Stimulated activated effector memory CD8-positive, alpha-beta T cell treated with anti-CD3 and anti-CD28 coated beads, Interleukin-12 subunit alpha, Interleukin-12 subunit beta, amount 100 ng/mL, for 72 hours (primary cell): ENCODE results near the gene MACROD2.

Experiments used
- ATAC-seq: fragments of 150-1000 bp; cut with Tn5 transposase; 2 replicates; pipeline ENCODE4 v1.10.0; 2021
- DNase-seq, 2 donors: peaks; one replicate each; pipeline ENCODE4 v3.0.0; 2021 to 2022; ENCODE audit warnings: low spot score in 2 of 2
- H3K27ac Mint-ChIP-seq: one replicate; pipeline ENCODE4 v1.8.0; 2022; ENCODE audit warnings: mild to moderate bottlenecking, mixed read lengths
- H3K36me3 Mint-ChIP-seq: one replicate; pipeline ENCODE4 v1.8.0; 2022; ENCODE audit warnings: mild to moderate bottlenecking, mixed read lengths
- H3K4me1 Mint-ChIP-seq: one replicate; pipeline ENCODE4 v1.8.0; 2022; ENCODE audit warnings: mixed read lengths
- H3K4me3 Mint-ChIP-seq: one replicate; pipeline ENCODE4 v1.8.0; 2022; ENCODE audit warnings: mild to moderate bottlenecking, mixed read lengths
- H3K9me3 Mint-ChIP-seq: one replicate; pipeline ENCODE4 v1.8.0; 2022; ENCODE audit warnings: mixed read lengths

Gene MACROD2

DNA sequence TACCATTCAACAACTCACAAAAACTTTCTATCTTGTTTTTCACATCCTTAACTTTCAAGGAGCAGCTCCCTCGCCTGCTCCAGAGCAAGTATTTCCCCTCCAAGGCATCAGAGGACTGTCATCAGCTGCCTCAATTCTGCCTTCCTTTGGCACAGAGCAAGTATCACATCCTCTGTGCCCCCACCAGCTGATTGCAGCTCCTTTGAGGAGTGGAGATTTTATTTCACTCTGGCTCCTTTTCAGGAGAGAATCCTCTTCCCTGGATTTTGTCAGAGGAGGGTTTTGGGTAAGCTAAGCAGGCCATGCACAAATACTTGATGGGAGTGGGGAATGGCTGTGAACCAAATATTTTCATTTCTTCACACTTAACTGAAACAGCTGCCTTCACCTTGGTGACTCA is 952.6 kb downstream of the MACROD2 start:
- Mint-ChIP-seq H3K27ac (no peak overlapping the region), H3K9me3 (peaks cover 7% of the 10 kb centered on the region), H3K4me3 (no peak overlapping the region), H3K4me1 (no peaks in the 10 kb centered on the region), H3K36me3 (no peaks in the 10 kb centered on the region)
- DNase-seq (no peak), ATAC-seq (no peak)

DNA sequence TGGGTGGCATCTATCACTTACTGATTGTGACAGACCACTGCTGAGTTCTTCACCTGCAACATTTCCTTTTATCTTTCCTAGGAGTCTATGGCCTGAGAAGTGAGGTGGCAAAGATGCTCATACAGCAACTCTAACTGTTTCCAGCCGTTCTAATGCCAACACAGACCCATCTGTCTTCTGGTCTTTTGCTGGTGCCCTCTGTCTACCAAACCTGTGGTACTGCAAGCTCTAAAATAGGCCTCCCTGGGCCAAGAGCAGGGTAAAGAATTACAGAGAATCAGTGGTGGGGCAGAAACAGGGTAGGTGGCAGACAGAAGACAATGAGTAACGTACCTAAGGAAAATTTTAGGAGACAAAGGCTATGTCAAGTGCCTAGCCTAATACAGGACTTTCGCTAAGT is 953.1 kb downstream of the MACROD2 start:
- no peak for DNase-seq
- Mint-ChIP-seq H3K27ac (no peak overlapping the region), H3K4me1 (no peaks in the 10 kb centered on the region), H3K36me3 (no peaks in the 10 kb centered on the region), H3K9me3 (peaks cover 7% of the 10 kb centered on the region), H3K4me3 (no peak overlapping the region)
- no peak for ATAC-seq

DNA sequence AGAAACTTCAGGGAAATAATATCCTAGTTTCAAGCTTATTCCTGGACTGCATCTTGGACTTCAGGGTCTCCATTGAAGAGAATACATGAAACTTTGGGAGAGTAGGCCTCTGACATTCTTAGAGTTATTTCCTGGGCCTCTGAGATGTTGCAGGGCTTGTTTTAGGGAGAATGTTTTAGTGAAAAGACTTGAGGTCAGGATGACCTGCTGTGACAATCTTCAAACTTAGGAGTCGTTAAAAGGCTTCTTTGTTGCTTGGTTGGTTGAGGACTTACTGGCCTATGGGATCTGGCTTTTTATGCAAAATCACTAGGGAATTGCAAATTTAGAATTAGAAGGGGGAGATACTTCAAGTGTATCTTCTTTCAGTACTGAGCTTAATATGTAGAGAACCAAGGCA is 955.3 kb downstream of the MACROD2 start:
- no peaks in the 10 kb centered on the region for H3K4me1 Mint-ChIP-seq
- ATAC-seq (no peak), DNase-seq (no peak)
- H3K27ac Mint-ChIP-seq, result no peak overlapping the region
- H3K36me3 Mint-ChIP-seq, result no peaks in the 10 kb centered on the region
- no peak overlapping the region for H3K4me3 Mint-ChIP-seq
- peaks cover 6% of the 10 kb centered on the region for H3K9me3 Mint-ChIP-seq

DNA sequence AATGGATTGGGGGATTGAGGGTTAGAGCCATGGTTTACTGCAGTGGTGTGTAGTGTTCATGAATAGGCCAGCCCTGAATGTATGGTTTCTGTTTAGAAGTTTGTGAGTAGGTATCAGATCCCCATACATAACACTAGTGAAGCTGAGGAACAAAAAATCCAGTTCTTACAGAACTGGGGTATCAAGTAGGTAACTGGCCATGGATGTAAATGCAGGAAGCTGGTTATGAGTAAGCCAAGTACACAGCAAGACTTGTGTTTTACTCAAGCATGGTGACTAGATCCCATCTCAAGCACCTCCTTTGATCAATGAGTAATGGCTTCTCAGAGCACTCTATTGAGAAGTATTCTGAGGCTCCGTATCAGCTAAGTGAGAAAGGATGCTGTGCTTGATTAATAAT is 955.8 kb downstream of the MACROD2 start:
- Mint-ChIP-seq H3K36me3 (no peaks in the 10 kb centered on the region), H3K27ac (no peak overlapping the region), H3K9me3 (peaks cover 6% of the 10 kb centered on the region), H3K4me1 (no peaks in the 10 kb centered on the region), H3K4me3 (no peak overlapping the region)
- DNase-seq, result no peak
- ATAC-seq, result no peak

DNA sequence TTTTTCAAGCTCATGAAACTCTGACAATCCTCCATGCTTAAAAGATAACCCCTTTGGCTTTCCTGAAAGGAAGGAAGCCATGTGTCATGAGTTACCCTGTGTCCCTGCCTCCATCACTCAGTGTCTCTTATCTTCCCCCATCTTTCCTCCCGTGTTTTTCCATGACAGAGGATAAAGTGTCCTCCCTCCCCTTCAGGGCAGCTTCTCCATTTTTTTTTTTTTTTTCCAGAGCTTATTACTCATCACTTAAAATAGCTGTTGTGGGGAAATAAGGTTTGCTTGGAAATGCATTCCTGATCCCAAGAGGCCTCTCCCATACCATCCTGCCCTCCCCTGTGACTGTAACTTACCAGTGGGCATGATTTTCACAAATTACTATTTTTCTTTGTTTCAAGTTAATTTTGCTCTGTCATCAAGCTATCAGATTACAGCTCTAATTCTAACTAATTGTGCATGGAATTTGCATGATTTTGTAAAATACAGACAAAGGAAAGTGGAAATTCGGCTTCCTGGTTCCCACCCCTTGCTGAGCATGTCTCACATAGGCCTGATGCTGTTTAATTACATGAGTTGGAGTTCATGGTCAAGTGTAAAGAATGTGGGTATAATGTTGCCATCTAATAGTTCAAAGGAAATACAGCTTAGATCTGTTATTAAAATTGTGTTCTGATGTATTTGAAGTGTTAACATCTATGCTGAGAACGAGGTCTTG is 956.5 kb downstream of the MACROD2 start:
- ATAC-seq, result no peak
- Mint-ChIP-seq H3K36me3 (no peaks in the 10 kb centered on the region), H3K4me1 (no peaks in the 10 kb centered on the region), H3K27ac (no peak overlapping the region), H3K4me3 (no peak overlapping the region), H3K9me3 (peaks cover 6% of the 10 kb centered on the region)
- DNase-seq, result no peak

DNA sequence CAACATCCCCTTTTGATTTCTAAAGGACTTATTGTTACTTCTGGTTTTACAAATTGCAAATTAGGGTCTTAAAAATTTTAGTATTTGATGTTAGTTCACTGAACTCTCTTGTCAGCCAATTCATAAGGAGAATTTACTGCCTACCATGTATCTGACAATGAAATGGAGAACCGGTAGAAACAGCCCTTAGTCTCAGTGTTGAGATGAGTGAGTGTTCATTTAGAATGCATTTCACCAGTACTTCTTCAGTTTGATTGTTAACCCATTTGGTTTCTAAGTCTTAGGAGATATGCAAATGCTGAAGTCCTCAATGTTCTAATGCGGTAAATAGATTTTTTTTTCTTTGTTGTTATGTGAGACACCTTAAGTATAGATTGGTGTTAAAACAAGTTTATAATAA is 958.4 kb downstream of the MACROD2 start:
- DNase-seq (no peak), ATAC-seq (no peak)
- H3K4me3 Mint-ChIP-seq, result no peak overlapping the region
- no peaks in the 10 kb centered on the region for H3K36me3 Mint-ChIP-seq
- H3K4me1 Mint-ChIP-seq, result no peaks in the 10 kb centered on the region
- peaks cover 11% of the 10 kb centered on the region for H3K9me3 Mint-ChIP-seq
- H3K27ac Mint-ChIP-seq, result no peak overlapping the region

DNA sequence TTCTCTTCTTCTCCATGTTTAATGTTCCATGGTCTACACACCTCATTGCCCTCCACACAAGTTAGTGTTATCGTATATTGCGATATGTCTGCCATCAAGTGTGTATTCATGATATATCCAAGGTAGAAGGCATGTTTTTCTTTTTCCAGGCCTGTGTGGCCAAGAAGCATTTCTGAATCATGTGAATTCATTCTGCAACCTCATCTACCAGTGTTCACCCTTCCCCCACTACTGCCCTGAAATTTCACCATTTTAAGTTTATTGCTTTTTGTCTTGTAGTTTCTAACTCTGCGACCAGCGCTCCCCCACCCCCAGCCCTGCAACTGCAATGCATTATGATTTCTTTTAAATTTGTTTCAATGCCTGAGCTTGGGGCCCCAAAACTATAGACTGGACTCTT is 960.1 kb downstream of the MACROD2 start:
- DNase-seq (no peak), ATAC-seq (no peak)
- Mint-ChIP-seq H3K9me3 (peaks cover 17% of the 10 kb centered on the region), H3K36me3 (no peaks in the 10 kb centered on the region), H3K4me3 (no peak overlapping the region), H3K4me1 (no peaks in the 10 kb centered on the region), H3K27ac (no peak overlapping the region)

DNA sequence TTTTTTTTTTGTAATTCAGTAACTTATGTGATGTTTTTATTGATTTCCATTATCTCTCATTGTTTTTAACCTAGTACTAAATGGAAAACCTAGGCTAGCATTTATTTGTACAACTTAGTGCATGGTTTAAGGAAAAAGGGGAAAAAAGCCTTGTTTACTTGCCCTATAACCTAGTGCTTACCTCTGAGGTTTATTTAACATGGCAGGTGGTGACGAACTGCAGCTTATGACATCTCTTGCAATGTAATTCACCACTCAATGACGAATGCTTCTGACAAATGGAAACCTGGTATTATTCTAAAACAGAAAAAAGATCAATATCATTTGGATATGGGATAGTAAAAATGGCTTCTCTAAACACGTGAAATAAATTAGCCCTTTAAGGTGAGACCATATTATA is 960.7 kb downstream of the MACROD2 start:
- ATAC-seq (no peak), DNase-seq (no peak)

DNA sequence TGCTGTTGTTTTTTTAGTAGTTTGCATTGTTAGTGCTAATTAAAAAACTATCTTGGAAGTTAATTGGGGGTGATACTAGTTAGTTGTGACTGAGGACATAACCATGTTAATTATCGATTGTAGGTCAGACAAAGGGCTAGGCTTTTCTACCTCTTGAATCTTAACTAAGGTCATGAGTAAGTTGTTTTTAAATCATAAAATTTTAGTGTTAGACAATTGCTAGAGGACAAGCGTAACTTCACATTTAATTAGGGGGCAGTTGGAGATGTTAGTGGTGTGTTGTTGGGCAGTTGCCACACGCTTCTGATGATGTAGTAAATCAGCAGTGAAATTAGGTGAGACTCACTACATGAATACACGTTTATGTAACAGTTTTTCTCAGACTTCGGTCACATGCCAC is 961.2 kb downstream of the MACROD2 start:
- DNase-seq (no peak), ATAC-seq (no peak)
- Mint-ChIP-seq H3K36me3 (no peaks in the 10 kb centered on the region), H3K9me3 (peaks cover 17% of the 10 kb centered on the region), H3K4me3 (no peak overlapping the region), H3K4me1 (no peaks in the 10 kb centered on the region), H3K27ac (no peak overlapping the region)

More for the DNA sequence above, 960.7 kb downstream of the MACROD2 start:
- peaks cover 17% of the 10 kb centered on the region for H3K9me3 Mint-ChIP-seq
- H3K4me1 Mint-ChIP-seq, result no peaks in the 10 kb centered on the region
- no peaks in the 10 kb centered on the region for H3K36me3 Mint-ChIP-seq
- no peak overlapping the region for H3K4me3 Mint-ChIP-seq
- no peak overlapping the region for H3K27ac Mint-ChIP-seq

DNA sequence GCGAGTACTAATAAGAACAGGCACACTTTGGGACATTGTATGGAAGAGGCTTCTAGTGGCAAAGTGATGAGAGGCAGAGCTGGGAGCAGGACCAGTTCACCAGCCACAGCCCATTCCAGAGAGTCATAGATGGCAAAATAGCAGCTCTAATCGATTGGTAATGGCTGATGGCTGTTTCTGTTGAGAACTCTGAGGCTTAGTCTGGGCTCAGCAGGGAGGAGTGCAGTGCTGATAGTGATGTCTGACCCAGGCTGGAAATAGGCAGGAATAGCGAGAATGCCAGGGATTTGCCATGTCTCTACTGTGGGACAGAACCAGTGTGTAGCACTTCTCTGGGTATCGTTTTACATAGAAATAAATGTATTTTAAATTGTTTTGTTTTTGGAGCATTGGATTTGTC is 962.1 kb downstream of the MACROD2 start:
- no peak for DNase-seq
- Mint-ChIP-seq H3K4me1 (no peaks in the 10 kb centered on the region), H3K27ac (no peak overlapping the region), H3K9me3 (peaks cover 21% of the 10 kb centered on the region), H3K4me3 (no peak overlapping the region), H3K36me3 (no peaks in the 10 kb centered on the region)
- no peak for ATAC-seq

DNA sequence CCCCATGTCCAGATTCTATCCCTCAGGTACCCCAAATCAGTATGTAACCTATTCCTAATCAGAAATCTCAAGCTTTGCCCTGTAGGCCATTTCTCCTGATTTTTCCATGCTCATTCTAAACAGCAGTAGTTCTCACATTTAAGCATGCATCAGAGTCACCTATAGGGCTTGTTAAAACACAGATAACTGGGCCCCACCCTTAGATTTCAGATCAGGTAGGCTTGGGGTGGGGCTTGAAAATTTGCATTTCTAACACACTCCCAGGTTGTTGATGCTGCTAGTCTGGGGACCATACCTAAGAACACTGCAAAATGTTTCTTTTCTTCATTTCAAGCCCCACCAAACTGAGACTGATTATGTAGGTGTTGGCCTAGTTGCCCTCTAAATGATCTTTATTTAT is 963.3 kb downstream of the MACROD2 start:
- no peaks in the 10 kb centered on the region for H3K36me3 Mint-ChIP-seq
- ATAC-seq, result no peak

DNA sequence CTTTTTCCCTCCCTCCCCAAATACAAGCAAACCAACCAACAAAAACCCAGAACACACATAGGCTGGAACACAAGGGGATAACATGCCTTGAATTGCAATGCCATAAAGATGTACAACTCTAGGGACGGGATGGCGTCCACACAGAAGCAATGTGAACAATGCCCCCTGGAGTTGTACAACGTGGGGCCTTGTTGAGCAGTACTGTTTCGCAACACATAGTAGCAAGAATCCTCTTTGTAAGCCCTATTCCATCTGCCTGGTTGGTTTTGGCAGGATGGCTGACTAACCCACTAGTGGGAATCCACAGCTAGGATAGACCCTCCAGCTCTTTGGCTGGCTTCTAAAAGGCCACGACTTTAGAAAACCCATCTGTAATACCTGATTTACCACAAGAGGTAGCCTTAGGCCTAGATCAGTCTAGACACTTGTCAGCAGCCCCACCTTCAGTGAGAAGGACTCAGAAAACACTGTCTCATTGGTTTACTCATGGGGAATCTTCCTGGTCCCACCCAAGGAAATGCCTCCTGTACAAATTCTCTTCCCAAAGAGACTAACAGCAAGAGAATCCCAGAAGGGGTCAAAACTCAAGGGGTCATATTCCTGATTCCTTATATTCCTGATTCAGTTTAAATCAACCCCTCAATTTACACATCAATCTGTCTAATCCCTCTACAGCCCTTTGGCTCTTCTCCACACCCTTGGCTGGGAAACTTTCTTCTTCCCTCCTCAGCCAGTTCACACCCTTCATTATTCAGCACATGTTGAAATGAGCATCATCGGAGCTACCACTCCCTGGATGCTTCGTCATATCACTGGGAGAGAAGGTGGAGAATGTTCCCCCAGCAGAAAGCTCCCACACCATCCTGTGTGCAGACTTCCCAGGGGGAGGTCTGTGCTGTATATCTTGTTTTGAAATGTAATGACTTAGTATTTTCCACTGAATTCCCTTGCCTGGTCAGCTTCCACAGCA is 964.5 kb downstream of the MACROD2 start:
- Mint-ChIP-seq H3K4me1 (no peaks in the 10 kb centered on the region), H3K4me3 (no peak overlapping the region)

More for the DNA sequence above, 963.3 kb downstream of the MACROD2 start:
- no peak overlapping the region for H3K4me3 Mint-ChIP-seq
- no peak overlapping the region for H3K27ac Mint-ChIP-seq
- peaks cover 25% of the 10 kb centered on the region for H3K9me3 Mint-ChIP-seq
- no peak for DNase-seq
- no peaks in the 10 kb centered on the region for H3K4me1 Mint-ChIP-seq

DNA sequence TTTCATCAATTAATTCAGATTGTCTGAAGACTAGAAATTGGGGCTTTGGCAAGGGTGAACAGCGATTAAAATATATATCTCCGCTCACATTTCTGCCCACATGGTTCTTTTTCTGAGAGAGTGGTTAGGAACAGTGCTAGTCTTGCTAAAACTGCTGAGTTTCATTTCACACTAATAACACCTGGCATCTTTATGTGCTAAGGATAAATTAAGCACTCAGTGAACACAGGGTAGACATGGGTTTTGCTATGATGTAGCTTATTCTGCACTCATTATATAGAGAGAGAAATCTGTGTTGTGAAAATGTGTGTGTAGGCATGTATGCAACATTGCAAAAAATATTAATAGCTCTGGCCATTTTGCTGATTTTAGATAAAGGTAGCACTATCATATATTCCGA is 965.5 kb downstream of the MACROD2 start:
- Mint-ChIP-seq H3K27ac (no peak overlapping the region), H3K4me1 (no peaks in the 10 kb centered on the region), H3K4me3 (no peak overlapping the region), H3K9me3 (peaks cover 24% of the 10 kb centered on the region), H3K36me3 (no peaks in the 10 kb centered on the region)
- ATAC-seq, result no peak
- no peak for DNase-seq

More for the DNA sequence above, 964.5 kb downstream of the MACROD2 start:
- H3K36me3 Mint-ChIP-seq, result no peaks in the 10 kb centered on the region
- H3K9me3 Mint-ChIP-seq, result peaks cover 27% of the 10 kb centered on the region
- no peak for DNase-seq
- no peak for ATAC-seq
- H3K27ac Mint-ChIP-seq, result no peak overlapping the region

DNA sequence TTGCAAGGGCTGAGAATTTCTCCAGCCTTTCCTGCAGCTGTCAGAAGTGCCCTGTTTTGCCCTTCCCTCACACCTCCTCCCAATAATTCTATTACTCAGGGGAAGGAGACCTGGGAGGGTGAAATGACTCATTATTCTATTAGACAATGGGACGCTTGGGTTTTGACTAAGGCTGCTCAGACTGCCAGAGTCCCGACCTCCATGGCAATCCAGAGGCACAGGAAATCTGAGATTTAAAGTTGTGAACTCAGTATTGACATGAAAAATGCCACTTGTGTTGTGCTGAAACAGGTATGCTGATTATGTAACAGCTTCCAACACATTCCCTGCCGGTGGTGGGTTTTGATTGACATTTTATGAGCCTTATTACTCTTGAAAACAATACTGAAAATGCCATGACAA is 967.9 kb downstream of the MACROD2 start:
- no peak overlapping the region for H3K27ac Mint-ChIP-seq
- peaks cover 24% of the 10 kb centered on the region for H3K9me3 Mint-ChIP-seq
- H3K4me1 Mint-ChIP-seq, result no peaks in the 10 kb centered on the region
- H3K36me3 Mint-ChIP-seq, result no peaks in the 10 kb centered on the region
- DNase-seq (no peak), ATAC-seq (no peak)
- no peak overlapping the region for H3K4me3 Mint-ChIP-seq

DNA sequence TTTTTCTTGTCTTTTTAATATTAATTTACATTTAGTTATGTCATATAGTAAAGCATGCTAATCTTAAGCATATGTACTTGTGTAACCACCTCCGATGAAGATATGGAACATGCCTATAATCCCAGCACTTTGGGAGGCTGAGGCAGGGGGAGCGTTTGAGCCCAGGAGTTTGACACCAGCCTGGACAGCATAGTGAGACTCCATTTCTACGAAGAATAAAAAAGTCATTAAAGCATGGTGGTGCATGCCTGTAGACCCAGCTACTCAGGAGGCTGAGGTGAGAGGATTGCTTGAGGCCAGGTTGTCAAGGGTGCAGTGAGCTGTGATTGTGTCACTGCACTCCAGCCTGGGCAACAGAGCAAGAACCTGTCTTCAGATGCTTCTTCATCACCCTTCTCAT is 970.9 kb downstream of the MACROD2 start:
- no peak overlapping the region for H3K4me3 Mint-ChIP-seq

DNA sequence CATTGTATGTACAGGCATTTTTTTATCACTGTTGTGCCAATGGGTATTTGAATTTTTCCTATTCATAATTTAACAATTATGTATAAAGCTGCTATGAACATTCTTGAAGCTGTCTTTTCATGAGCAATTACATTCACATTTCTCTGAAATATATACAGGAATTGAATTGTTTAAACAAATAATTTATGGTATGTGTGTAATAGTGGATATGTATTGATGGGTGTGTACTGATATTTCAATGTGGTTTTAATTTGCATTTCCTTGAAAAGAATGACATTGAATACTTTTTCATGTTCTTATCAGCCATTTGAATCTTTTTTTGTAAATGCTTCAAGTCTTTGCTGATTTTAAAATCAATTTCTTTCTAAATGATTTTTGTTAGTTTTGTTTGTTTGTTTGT is 971.5 kb downstream of the MACROD2 start:
- Mint-ChIP-seq H3K27ac (no peak overlapping the region), H3K36me3 (no peaks in the 10 kb centered on the region), H3K4me1 (no peaks in the 10 kb centered on the region), H3K4me3 (no peak overlapping the region), H3K9me3 (peaks cover 19% of the 10 kb centered on the region)
- ATAC-seq (no peak), DNase-seq (no peak)

More for the DNA sequence above, 970.9 kb downstream of the MACROD2 start:
- H3K27ac Mint-ChIP-seq, result no peak overlapping the region
- no peak for DNase-seq
- H3K4me1 Mint-ChIP-seq, result no peaks in the 10 kb centered on the region
- no peak for ATAC-seq
- no peaks in the 10 kb centered on the region for H3K36me3 Mint-ChIP-seq
- H3K9me3 Mint-ChIP-seq, result peaks cover 21% of the 10 kb centered on the region
